Anterior cingulate cortex (tissue), 58 donors: Measurements from ENCODE around the gene DIP2A.
"Not testable (repeated sequence)": the region's sequence is repeated elsewhere in the genome, so short reads cannot be mapped to it uniquely, and the experiment has no call there.

Experiments used
- DNase-seq, 58 donors: peaks; one replicate each; lab custom pipeline; 2025; lab: John Stamatoyannopoulos, UW

The DIP2A gene

DNA sequence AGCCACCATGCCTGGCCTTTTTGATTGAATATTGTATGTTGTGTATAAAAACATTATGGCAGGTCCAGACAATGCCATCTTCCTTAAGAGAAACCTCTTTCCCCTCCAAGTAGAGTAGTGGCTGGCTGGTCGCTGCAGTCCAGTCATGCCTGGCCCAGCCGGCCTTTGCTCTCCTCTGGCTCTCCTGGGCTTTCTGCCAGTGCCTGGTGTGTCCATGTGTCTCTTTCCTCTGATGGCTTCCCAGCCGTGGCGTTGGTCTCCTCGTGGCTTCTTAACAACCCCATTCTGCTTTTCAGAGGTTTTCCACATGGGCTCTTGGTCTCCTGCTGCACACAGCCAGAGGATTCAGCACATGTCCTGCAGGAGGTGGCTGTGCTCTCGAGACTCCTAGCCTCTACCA, 58.7 kb downstream of the DIP2A start:
- peak in 34 of 58 donors; percentile 5 to 56 (median 34) for DNase-seq

GRCh38 chr21:46518983-46519583, 60.4 kb downstream of the DIP2A start:
- DNase-seq, result no peak

- DNase-seq, result not testable (repeated sequence)
Observed at GRCh38 chr21:46527393-46527792, 68.7 kb downstream of the DIP2A start.

- no peak for DNase-seq
Observed at GRCh38 chr21:46527801-46528200, 69.1 kb downstream of the DIP2A start.

GRCh38 chr21:46532080-46532479, 73.4 kb downstream of the DIP2A start:
- DNase-seq, result no peak

DNA sequence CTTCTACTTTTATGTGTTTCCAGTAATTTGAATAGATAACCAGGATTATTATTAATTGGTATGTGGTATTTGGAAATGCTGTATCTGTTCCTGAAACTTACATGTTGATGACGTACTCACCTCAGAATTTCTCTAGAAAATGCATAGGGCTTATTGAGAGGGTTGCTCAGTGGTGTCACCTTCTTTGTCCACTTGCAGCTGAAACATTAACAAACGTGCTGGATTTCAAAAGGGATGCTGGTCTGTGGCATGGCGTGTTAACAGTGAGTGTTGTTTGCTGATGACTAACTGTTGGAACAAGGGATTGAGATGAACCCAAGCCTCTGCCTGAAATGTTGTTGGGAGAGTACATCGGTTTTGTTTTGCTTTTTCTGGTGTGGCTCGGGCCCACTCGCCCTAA, 78.3 kb downstream of the DIP2A start:
- DNase-seq, result no peak

GRCh38 chr21:46538262-46538661, 79.6 kb downstream of the DIP2A start:
- DNase-seq, result no peak

DNA sequence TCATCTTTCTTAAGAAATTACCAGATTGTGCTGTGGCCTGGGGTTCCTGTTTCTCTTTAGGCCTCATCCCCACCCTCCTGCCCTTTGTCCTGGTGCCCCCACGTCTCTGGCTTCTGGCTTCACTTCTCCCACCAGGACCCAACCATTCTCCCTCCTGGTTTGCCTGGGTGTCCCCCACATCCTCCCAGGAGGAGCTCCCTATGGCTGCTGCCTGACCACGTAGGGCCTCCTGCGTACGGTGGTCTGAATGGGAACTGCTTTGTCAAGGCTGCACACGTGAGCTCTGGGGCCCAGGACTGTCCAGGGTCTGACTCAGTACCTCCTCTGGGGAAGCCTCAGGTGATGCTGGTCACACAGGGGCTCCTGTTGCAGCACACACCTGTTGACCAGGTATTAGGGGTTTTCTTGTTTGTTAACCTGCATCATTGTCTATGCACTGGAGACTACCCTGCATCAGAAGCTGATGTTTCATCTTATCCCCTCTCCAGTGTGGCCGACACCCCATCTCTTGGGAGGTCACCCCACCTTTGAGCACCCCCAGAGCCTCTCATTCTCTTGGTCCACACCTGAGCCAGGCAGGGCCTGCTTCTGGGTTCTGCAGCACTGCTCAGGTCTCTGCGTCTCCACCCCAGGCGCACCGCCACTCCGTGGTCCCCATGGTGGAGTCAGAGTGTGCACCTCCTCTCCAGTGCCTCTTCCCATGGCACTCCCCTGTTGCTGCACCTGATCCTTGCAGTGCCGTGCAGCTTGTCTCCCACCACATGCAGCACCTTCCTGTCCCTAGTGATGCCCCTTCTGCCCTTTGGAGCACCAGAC, 80.4 kb downstream of the DIP2A start:
- DNase-seq, result no peak

DNA sequence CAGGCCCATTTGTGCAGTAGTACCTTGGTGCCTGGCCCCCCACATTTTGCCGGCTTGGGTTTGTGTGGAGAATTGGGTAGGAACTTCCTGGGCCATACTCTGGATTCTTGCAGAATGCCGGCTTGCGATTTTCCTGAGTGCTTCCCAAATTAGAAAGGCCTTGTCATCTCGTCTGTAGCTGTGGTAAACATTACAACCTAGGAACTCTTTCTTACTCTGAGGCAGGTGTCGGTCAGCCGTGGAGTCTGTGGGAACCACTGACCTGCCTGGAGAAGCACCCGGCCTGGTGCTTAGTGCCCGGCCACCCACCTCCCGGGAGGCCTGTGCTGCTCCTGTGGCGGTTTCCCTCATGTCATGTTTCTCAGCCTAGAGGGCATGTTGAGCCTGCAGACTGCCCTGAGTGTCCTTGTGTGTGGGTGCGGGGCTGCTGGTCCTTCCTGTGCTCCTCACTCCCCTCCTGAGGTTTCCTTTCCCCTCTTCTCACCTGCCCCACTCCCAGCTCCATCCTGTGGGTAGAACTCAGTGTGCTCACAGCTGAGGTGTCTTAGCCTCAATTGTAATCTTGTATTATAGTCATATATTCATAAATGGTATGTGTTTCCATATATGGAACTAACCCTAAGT, 81.5 kb downstream of the DIP2A start:
- no peak for DNase-seq

DNA sequence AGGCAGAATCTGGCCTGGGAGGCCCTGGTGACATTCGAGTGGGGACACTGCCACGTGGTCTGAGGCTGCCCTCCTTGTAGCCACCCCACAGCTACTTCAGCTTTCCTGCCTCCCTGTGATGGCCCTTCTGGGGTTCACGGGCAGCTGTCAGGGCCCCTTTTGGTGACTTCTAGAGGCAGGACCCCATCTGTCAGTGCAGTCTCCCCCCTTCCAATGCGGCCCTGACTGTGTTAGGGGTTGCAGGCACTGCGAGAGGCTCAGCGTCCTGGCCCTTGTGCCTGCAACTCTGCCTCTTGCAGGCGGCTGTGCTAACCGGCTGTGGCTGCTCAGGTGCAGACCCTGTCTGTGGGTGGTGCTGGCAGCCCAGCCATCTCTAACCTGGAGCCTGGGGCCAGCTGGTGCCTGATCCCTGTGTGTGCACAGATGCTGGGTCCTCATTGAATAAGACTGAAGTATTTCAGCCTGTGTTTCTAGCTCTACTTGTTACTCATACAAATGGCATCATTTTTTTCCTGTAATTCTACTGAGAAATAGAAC, 84.0 kb downstream of the DIP2A start:
- DNase-seq, result no peak

- no peak for DNase-seq
Observed at GRCh38 chr21:46543306-46543705, 84.6 kb downstream of the DIP2A start.

DNA sequence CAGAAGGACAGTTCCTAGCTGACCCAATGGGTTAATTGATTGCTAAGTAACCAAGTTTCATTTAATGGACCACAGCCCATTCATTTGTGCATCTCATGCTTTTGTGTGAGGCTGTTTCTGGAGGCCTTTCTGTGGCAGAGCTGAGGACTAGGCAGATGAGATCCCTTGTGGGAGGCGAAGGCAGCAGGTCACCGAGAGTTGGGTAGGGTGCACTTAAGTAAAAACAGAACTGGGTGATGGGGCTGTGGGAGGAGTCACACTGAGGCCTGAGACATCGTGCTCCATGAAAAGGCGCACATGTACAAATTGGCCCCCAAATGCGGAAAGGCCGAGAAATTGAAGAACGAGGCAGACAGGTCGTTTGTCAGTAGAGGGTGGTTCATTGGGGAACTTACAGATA, 85.3 kb downstream of the DIP2A start:
- DNase-seq, result no peak

GRCh38 chr21:46544824-46545223, 86.1 kb downstream of the DIP2A start:
- no peak for DNase-seq

DNA sequence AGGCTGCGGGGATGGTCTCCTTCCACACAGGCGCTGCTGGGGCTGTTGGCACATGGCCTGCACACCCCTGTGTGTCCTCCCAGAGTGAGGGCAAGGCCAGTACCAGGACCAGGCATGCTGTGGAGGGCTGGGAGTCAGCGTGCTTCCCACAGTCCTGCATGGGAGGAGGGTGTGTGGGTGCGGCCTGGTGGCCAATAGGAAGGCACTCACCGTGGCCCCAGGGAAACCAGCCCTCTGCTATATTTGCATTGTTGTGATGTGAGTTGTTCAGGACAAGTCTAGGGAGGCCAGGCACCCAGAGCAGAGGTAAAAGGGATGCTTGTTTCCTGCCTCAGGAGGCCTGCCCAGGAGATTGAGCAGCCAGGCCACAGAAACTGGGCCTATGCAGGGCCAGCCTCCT, 86.7 kb downstream of the DIP2A start:
- DNase-seq, result no peak

- no peak for DNase-seq
Observed at GRCh38 chr21:46545911-46546310, 87.2 kb downstream of the DIP2A start.

DNA sequence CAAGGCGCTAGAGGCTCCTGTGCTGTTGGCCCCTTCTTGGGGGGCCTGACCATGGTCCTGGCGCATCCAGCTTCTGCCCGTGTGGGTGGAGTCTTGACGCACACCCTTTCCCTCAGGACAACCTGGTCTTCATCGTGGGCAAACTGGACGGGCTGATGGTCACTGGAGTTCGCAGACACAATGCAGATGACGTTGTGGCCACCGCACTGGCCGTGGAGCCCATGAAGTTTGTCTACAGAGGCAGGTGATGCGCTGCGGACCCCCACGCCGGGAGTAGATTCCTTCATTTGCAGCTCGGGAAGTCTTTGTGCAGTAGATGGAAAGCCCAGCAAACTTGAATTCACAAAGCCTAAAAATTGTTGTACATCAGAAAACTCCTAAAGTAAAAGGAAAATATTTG, 88.1 kb downstream of the DIP2A start:
- no peak for DNase-seq

GRCh38 chr21:46549650-46550049, 91.0 kb downstream of the DIP2A start:
- DNase-seq, result no peak

- DNase-seq, result no peak
Observed at GRCh38 chr21:46550116-46550941, 91.6 kb downstream of the DIP2A start.

DNA sequence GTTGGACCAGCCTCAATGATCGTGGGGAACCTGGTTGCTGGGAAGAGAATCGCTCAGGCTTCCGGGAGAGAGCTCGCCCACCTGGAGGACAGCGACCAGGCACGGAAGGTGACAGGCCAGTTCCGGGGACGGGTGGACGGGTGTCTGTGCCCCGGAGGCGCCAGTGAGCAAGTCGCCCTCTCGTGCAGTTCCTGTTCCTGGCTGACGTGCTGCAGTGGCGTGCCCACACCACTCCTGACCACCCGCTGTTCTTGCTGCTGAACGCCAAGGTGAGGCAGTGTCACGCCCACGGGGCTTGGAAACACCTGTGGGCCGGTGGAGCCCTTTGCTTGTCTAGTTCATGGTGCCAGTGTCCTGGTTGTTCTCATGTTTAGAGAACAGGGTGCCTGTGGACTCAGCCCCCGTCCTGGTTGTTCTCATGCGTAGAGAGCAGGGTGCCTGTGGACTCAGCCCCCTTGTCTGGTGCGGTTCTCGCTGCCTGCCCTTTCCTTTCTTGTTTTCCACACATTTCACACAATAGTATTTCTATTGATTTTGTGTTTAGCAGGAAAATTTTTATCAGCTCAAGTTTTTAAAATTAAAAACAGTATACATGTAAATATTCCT, 93.0 kb downstream of the DIP2A start:
- DNase-seq, result no peak

DNA sequence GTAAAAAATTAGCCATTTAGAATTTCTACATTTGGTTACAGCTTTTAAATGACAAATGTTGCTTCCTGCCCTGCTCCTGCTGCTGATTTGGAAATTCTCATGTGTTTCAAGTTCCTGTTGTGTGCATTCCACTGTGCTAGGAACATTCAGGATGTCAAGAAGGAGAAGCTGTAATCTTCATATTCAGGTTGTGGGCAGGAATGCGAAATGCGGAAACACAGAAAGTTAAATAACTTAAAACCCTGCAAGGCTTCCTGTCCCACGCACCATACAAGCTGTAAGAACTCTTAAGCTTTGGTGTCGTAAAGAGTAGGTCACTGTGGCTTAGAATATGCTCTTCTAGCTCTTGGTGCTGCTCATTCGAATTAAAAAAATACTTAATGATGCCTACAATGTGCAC, 93.6 kb downstream of the DIP2A start:
- peak in 1 of 58 donors; percentile 9 for DNase-seq
